GM23338 (cell line): ENCODE results near the gene ZNHIT6. TPM values are rescaled to one million over a fixed set of nuclear protein-coding genes. Genes with fewer than 3 reads are reported as not detected.

Experiments
- ATAC-seq: fragments of 200-7000 bp; cut with Tn5 transposase; 3 replicates; pipeline ENCODE4 v1.9.1; 2020
- DNase-seq: peaks from one replicate; pipeline ENCODE4 v3.0.0-alpha.2; 2015; ENCODE audit warnings: low spot score
- H2AFZ ChIP-seq: fragments of 200-600 bp; sonication (generic); 2 replicates; pipeline ENCODE4 v1.8.0; 2016; ENCODE audit warnings: antibody characterized with exemption, mild to moderate bottlenecking, moderate library complexity
- H3F3A ChIP-seq: fragments of 200-600 bp; sonication (generic); replicated peaks from 2 replicates; pipeline ENCODE4 v1.8.0; 2017; ENCODE audit warnings: antibody characterized with exemption, mixed run types, low read depth
- H3K27ac ChIP-seq: fragments of 200-600 bp; sonication (generic); 2 replicates; pipeline ENCODE4 v1.6.1; 2016; ENCODE audit warnings: low read depth
- H3K27me3 ChIP-seq: fragments of 200-600 bp; sonication (generic); 2 replicates; pipeline ENCODE4 v1.8.0; 2016; ENCODE audit warnings: mild to moderate bottlenecking, mixed run types, moderate library complexity; ENCODE audit not compliant: insufficient read depth
- H3K36me3 ChIP-seq: fragments of 200-600 bp; sonication (generic); 2 replicates; pipeline ENCODE4 v1.8.0; 2016; ENCODE audit warnings: mild to moderate bottlenecking; ENCODE audit not compliant: insufficient read depth
- H3K4me1 ChIP-seq: fragments of 200-600 bp; sonication (generic); 2 replicates; pipeline ENCODE4 v1.8.0; 2016; ENCODE audit warnings: mild to moderate bottlenecking, moderate library complexity; ENCODE audit not compliant: insufficient read depth
- H3K4me2 ChIP-seq: fragments of 200-600 bp; sonication (generic); 2 replicates; pipeline ENCODE4 v1.7.1; 2017; ENCODE audit warnings: mixed run types
- H3K4me3 ChIP-seq: fragments of 200-600 bp; sonication (generic); 2 replicates; pipeline ENCODE4 v1.6.1; 2016; ENCODE audit warnings: mixed run types
- H3K79me2 ChIP-seq: fragments of 200-600 bp; sonication (generic); replicated peaks from 2 replicates; pipeline ENCODE4 v1.8.0; 2017; ENCODE audit warnings: mild to moderate bottlenecking; ENCODE audit not compliant: insufficient read depth
- H3K9me2 ChIP-seq: fragments of 200-600 bp; sonication (generic); 2 replicates; pipeline ENCODE4 v1.8.0; 2017; ENCODE audit not compliant: insufficient read depth
- H4K20me1 ChIP-seq: fragments of 200-600 bp; sonication (generic); replicated peaks from 2 replicates; pipeline ENCODE4 v1.8.0; 2017; ENCODE audit warnings: mild to moderate bottlenecking; ENCODE audit not compliant: insufficient read depth
- H3K27ac Mint-ChIP-seq: 2 replicates; pipeline ENCODE4 v1.8.0; 2020; ENCODE audit warnings: inconsistent platforms, mild to moderate bottlenecking, moderate library complexity, mixed read lengths
- H3K27me3 Mint-ChIP-seq: 3 replicates; pipeline ENCODE4 v1.8.0; 2022; ENCODE audit warnings: low read depth, mild to moderate bottlenecking, moderate library complexity, mixed read lengths, inconsistent platforms; ENCODE audit not compliant: insufficient read depth, poor library complexity
- H3K36me3 Mint-ChIP-seq: 3 replicates; pipeline ENCODE4 v1.8.0; 2021; ENCODE audit warnings: low read depth, mild to moderate bottlenecking, inconsistent platforms, moderate library complexity, mixed read lengths
- H3K4me1 Mint-ChIP-seq: 3 replicates; pipeline ENCODE4 v1.8.0; 2020; ENCODE audit warnings: mild to moderate bottlenecking, inconsistent platforms, mixed read lengths
- H3K4me3 Mint-ChIP-seq: 3 replicates; pipeline ENCODE4 v1.8.0; 2021; ENCODE audit warnings: moderate library complexity, mild to moderate bottlenecking, inconsistent platforms, mixed read lengths
- H3K9me3 Mint-ChIP-seq: 3 replicates; pipeline ENCODE4 v1.8.0; 2020; ENCODE audit warnings: moderate library complexity, mild to moderate bottlenecking, inconsistent platforms, mixed read lengths
- CREB1 ChIP-seq: fragments of 250-450 bp; sonication (Bioruptor Pico); IDR thresholded peaks from 2 replicates; pipeline ENCODE4 v1.5.0; 2020; ENCODE audit warnings: low read depth, mild to moderate bottlenecking, moderate library complexity
- ETS1 ChIP-seq: IDR thresholded peaks from 2 replicates; pipeline ENCODE4 v1.6.1; 2016; ENCODE audit warnings: antibody characterized with exemption
- EZH2 ChIP-seq: fragments of 200-600 bp; sonication (generic); IDR thresholded peaks from one replicate; pipeline ENCODE4 v1.8.0; 2017; ENCODE audit warnings: antibody characterized with exemption, mild to moderate bottlenecking, low read depth; ENCODE audit not compliant: unreplicated experiment
- JUNB ChIP-seq: IDR thresholded peaks from one replicate; pipeline ENCODE4 v1.6.1; 2016; ENCODE audit warnings: antibody characterized with exemption; ENCODE audit not compliant: unreplicated experiment
- NANOG ChIP-seq: IDR thresholded peaks from 2 replicates; pipeline ENCODE4 v1.6.1; 2016; ENCODE audit warnings: antibody characterized with exemption, borderline replicate concordance
- POLR2AphosphoS5 ChIP-seq: IDR thresholded peaks from 2 replicates; pipeline ENCODE4 v1.6.1; 2016; ENCODE audit warnings: antibody characterized with exemption, low read depth
- STAT1 ChIP-seq: IDR thresholded peaks from one replicate; pipeline ENCODE4 v1.6.1; 2016; ENCODE audit warnings: antibody characterized with exemption; ENCODE audit not compliant: unreplicated experiment
- ZNF114 ChIP-seq: fragments of 250-450 bp; sonication (Bioruptor Pico); IDR thresholded peaks from 2 replicates; pipeline ENCODE4 v1.5.0; 2020; ENCODE audit warnings: mild to moderate bottlenecking, moderate library complexity
- ZNF331 ChIP-seq: fragments of 250-450 bp; sonication (Bioruptor Pico); IDR thresholded peaks from 2 replicates; pipeline ENCODE4 v1.5.0; 2020; ENCODE audit warnings: low read depth, mild to moderate bottlenecking, moderate library complexity
- polyA plus RNA-seq: library from polyadenylated mRNA; unstranded; fragments of >200 nt; fragmentation: Nextera tagmentation; extraction: Ambion mirVana; gene quantifications from 2 replicates; pipeline ENCODE4 v1.2.1, GENCODE V29; 2016
- total RNA-seq: library from RNA; depleted of rRNA; stranded (reverse); fragments of >200 nt; shearing (Covaris generic); gene quantifications from 2 replicates; pipeline ENCODE4 v1.2.3, GENCODE V29; 2014
- TF ChIP-seq, protein P1 (sequence below): fragments of 250-450 bp; sonication (Bioruptor Pico); IDR thresholded peaks from 2 replicates; pipeline ENCODE4 v1.5.0; 2020; ENCODE audit warnings: mild to moderate bottlenecking, moderate library complexity
- TF ChIP-seq, protein P2 (sequence below), 2 experiments: fragments of 200-600 bp in 1 of 2; sonication (generic) in 1 of 2; conservative IDR thresholded peaks; 2 replicates each; pipeline versions ENCODE4 v1.5.1 to v1.6.1; 2016 to 2017; ENCODE audit warnings: antibody characterized with exemption in 2 of 2, low read depth in 2 of 2, mild to moderate bottlenecking in 2 of 2, moderate library complexity in 1 of 2

ZNHIT6 gene
- total and polyA plus RNA-seq, 2 experiments from 2014 or later = 17.3 to 20.9 TPM

- Histone ChIP-seq H3K27me3 (no peaks in the 10 kb centered on the region), H3K9me2 (peaks cover 12% of the 10 kb centered on the region), H3K27ac (no peak overlapping the region), H3K4me1 (no peaks in the 10 kb centered on the region), H4K20me1 (no peaks in the 10 kb centered on the region), H3K36me3 (peaks cover 7% of the 10 kb centered on the region; the same call in 1 of the 2 replicates), H3K4me2 (no peak overlapping the region), H3K79me2 (no peaks in the 10 kb centered on the region), H3K4me3 (no peak overlapping the region), H2AFZ (no peak overlapping the region), H3F3A (no peaks in the 10 kb centered on the region)
- TF ChIP-seq JUNB (no peak), EZH2 (no peak), CREB1 (CRISPR knock-in tag) (no peak), ZNF114 (CRISPR knock-in tag) (no peak), ZNF331 (CRISPR knock-in tag) (no peak), POLR2AphosphoS5 (no peak), STAT1 (no peak), NANOG (no peak), ETS1 (no peak)
- TF ChIP-seq, protein P1, sequence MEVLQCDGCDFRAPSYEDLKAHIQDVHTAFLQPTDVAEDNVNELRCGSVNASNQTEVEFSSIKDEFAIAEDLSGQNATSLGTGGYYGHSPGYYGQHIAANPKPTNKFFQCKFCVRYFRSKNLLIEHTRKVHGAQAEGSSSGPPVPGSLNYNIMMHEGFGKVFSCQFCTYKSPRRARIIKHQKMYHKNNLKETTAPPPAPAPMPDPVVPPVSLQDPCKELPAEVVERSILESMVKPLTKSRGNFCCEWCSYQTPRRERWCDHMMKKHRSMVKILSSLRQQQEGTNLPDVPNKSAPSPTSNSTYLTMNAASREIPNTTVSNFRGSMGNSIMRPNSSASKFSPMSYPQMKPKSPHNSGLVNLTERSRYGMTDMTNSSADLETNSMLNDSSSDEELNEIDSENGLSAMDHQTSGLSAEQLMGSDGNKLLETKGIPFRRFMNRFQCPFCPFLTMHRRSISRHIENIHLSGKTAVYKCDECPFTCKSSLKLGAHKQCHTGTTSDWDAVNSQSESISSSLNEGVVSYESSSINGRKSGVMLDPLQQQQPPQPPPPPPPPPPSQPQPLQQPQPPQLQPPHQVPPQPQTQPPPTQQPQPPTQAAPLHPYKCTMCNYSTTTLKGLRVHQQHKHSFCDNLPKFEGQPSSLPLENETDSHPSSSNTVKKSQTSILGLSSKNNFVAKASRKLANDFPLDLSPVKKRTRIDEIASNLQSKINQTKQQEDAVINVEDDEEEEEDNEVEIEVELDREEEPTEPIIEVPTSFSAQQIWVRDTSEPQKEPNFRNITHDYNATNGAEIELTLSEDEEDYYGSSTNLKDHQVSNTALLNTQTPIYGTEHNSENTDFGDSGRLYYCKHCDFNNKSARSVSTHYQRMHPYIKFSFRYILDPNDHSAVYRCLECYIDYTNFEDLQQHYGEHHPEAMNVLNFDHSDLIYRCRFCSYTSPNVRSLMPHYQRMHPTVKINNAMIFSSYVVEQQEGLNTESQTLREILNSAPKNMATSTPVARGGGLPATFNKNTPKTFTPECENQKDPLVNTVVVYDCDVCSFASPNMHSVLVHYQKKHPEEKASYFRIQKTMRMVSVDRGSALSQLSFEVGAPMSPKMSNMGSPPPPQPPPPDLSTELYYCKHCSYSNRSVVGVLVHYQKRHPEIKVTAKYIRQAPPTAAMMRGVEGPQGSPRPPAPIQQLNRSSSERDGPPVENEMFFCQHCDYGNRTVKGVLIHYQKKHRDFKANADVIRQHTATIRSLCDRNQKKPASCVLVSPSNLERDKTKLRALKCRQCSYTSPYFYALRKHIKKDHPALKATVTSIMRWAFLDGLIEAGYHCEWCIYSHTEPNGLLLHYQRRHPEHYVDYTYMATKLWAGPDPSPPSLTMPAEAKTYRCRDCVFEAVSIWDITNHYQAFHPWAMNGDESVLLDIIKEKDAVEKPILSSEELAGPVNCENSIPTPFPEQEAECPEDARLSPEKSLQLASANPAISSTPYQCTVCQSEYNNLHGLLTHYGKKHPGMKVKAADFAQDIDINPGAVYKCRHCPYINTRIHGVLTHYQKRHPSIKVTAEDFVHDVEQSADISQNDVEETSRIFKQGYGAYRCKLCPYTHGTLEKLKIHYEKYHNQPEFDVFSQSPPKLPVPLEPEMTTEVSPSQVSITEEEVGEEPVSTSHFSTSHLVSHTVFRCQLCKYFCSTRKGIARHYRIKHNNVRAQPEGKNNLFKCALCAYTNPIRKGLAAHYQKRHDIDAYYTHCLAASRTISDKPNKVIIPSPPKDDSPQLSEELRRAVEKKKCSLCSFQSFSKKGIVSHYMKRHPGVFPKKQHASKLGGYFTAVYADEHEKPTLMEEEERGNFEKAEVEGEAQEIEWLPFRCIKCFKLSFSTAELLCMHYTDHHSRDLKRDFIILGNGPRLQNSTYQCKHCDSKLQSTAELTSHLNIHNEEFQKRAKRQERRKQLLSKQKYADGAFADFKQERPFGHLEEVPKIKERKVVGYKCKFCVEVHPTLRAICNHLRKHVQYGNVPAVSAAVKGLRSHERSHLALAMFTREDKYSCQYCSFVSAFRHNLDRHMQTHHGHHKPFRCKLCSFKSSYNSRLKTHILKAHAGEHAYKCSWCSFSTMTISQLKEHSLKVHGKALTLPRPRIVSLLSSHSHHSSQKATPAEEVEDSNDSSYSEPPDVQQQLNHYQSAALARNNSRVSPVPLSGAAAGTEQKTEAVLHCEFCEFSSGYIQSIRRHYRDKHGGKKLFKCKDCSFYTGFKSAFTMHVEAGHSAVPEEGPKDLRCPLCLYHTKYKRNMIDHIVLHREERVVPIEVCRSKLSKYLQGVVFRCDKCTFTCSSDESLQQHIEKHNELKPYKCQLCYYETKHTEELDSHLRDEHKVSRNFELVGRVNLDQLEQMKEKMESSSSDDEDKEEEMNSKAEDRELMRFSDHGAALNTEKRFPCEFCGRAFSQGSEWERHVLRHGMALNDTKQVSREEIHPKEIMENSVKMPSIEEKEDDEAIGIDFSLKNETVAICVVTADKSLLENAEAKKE (CRISPR knock-in tag) = no peak
- TF ChIP-seq, protein P2, sequence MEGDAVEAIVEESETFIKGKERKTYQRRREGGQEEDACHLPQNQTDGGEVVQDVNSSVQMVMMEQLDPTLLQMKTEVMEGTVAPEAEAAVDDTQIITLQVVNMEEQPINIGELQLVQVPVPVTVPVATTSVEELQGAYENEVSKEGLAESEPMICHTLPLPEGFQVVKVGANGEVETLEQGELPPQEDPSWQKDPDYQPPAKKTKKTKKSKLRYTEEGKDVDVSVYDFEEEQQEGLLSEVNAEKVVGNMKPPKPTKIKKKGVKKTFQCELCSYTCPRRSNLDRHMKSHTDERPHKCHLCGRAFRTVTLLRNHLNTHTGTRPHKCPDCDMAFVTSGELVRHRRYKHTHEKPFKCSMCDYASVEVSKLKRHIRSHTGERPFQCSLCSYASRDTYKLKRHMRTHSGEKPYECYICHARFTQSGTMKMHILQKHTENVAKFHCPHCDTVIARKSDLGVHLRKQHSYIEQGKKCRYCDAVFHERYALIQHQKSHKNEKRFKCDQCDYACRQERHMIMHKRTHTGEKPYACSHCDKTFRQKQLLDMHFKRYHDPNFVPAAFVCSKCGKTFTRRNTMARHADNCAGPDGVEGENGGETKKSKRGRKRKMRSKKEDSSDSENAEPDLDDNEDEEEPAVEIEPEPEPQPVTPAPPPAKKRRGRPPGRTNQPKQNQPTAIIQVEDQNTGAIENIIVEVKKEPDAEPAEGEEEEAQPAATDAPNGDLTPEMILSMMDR (conservative IDR thresholded peaks at IDR 0.05; ENCODE audit: low read depth in 2 of 2) = no peak
- Mint-ChIP-seq H3K27me3 (no peaks in the 10 kb centered on the region), H3K4me1 (peaks cover 3% of the 10 kb centered on the region), H3K27ac (no peak overlapping the region), H3K9me3 (peaks cover 28% of the 10 kb centered on the region), H3K4me3 (no peak overlapping the region), H3K36me3 (peaks cover 51% of the 10 kb centered on the region)
- no peak for ATAC-seq
- no peak for DNase-seq
These were observed 69.8 kb downstream of the ZNHIT6 start for GRCh38 chr1:85638412-85638811.
